ENCODE measurements around the gene SNRK.

GRCh38 chr3:43288366-43288765 lies 2.0 kb downstream of the SNRK start:
- TF ChIP-seq CTCF (IDR thresholded peaks at IDR 0.05; ENCODE audit: insufficient read depth, low read length, poor library complexity, severe bottlenecking), result no peak
- no peak for TF ChIP-seq EZH2phosphoT487 (conservative IDR thresholded peaks at IDR 0.05; ENCODE audit: low read length)
